HepG2 (cell line): ENCODE results near the gene TIMM17B. TPM values are rescaled to one million over a fixed set of nuclear protein-coding genes. Genes with fewer than 3 reads are reported as not detected.
A peak's percentile ranks its signal among the peaks of the same experiment; 100 is the strongest.

Experiments
- ATAC-seq: fragments of 200-7000 bp; cut with Tn5 transposase; 3 replicates; pipeline ENCODE4 v1.9.1; 2020; ENCODE audit warnings: mild to moderate bottlenecking, moderate library complexity
- Bru-seq: library from RNA; stranded (reverse); fragments of 400-500 nt; gene quantifications from one replicate; lab custom pipeline; 2021; lab: Mats Ljungman, UMichigan
- BruChase-seq, 2 experiments: library from RNA; stranded (reverse); fragments of 400-500 nt; gene quantifications; one replicate each; lab custom pipeline; 2021; lab: Mats Ljungman, UMichigan
- BruUV-seq: library from RNA; stranded (reverse); fragments of 400-500 nt; replicated peaks from 2 replicates; lab custom pipeline; 2021; lab: Mats Ljungman, UMichigan
- CTCF ChIA-PET: fragments of 300-600 bp; formaldehyde crosslinking; extraction: SDS; loops from one replicate; lab custom pipeline; 2021; ENCODE audit warnings: low total read pairs, inconsistent platforms, low intra/inter-chr PET ratio; lab: Yijun Ruan, JAX
- POLR2A ChIA-PET: fragments of 350-600 bp; sonication (Branson Sonifier 250); formaldehyde crosslinking; loops from one replicate; lab custom pipeline; 2020; ENCODE audit warnings: antibody characterized with exemption, inconsistent platforms; lab: Yijun Ruan, JAX
- DNase-seq: peaks from one replicate; pipeline ENCODE4 v3.0.0-alpha.2; 2015; ENCODE audit warnings: low spot score
- FAIRE-seq: peaks from 3 replicates; lab custom pipeline; 2011; peaks lifted over from hg19 to GRCh38; lab: Jason Lieb, UNC
- H2AFZ ChIP-seq: one replicate; pipeline ENCODE4 v1.6.1; 2011; ENCODE audit warnings: low read length, inconsistent platforms
- H3K27ac ChIP-seq: fragments of 300-600 bp; 3 replicates; pipeline ENCODE4 v1.8.0; 2011; ENCODE audit warnings: mixed run types, mild to moderate bottlenecking, mixed read lengths, low read length, inconsistent platforms; ENCODE audit not compliant: insufficient read depth; ENCODE audit errors: extremely low read length
- H3K27me3 ChIP-seq, 2 experiments: fragments of 200-600 bp in 1 of 2; 2 replicates in 1 of 2; 3 replicates in 1 of 2; pipeline versions ENCODE4 v1.6.0 to v1.8.0; 2011; ENCODE audit warnings: low read length in 2 of 2, mild to moderate bottlenecking in 2 of 2, moderate library complexity in 2 of 2, inconsistent platforms in 1 of 2; ENCODE audit not compliant: insufficient read depth in 2 of 2, control insufficient read depth in 1 of 2
- H3K36me3 ChIP-seq, 2 experiments: fragments of 200-600 bp in 1 of 2; replicated peaks in 1 of 2; 2 replicates in 1 of 2; 3 replicates in 1 of 2; pipeline versions ENCODE4 v1.5.1 to v1.8.0; 2011; ENCODE audit warnings: low read length in 2 of 2, inconsistent platforms in 1 of 2; ENCODE audit not compliant: insufficient read depth in 2 of 2, control insufficient read depth in 1 of 2
- H3K4me1 ChIP-seq: 2 replicates; pipeline ENCODE4 v1.5.1; 2012; ENCODE audit warnings: low read length, inconsistent platforms; ENCODE audit not compliant: insufficient read depth
- H3K4me2 ChIP-seq: 2 replicates; pipeline ENCODE4 v1.6.0; 2011; ENCODE audit warnings: low read depth, low read length, inconsistent platforms
- H3K4me3 ChIP-seq, 3 experiments: fragments of 200-600 bp in 1 of 3; sonication (generic), shearing (Covaris generic) in 1 of 3; replicated peaks in 1 of 3; 2 replicates each; pipeline ENCODE4 v1.5.1; 2011 to 2016; ENCODE audit warnings: low read length in 3 of 3, inconsistent platforms in 2 of 3, low read depth in 2 of 3, mild to moderate bottlenecking in 2 of 3, control low read depth in 1 of 3, mixed read lengths in 1 of 3; ENCODE audit not compliant: insufficient read depth in 1 of 3
- H3K79me2 ChIP-seq: one replicate; pipeline ENCODE4 v1.6.1; 2011; ENCODE audit warnings: low read length, inconsistent platforms; ENCODE audit not compliant: insufficient read depth
- H3K9ac ChIP-seq: 2 replicates; pipeline ENCODE4 v1.6.0; 2011; ENCODE audit warnings: mild to moderate bottlenecking, low read depth, low read length, inconsistent platforms; ENCODE audit not compliant: insufficient read depth
- H3K9me3 ChIP-seq: 2 replicates; pipeline ENCODE4 v1.5.1; 2012; ENCODE audit warnings: mild to moderate bottlenecking, low read length
- H4K20me1 ChIP-seq: 2 replicates; pipeline ENCODE4 v1.6.0; 2011; ENCODE audit warnings: inconsistent platforms, mild to moderate bottlenecking, low read length, moderate library complexity; ENCODE audit not compliant: insufficient read depth
- SMC3 ChIP-seq: IDR thresholded peaks from 2 replicates; pipeline ENCODE4 v1.6.1; 2011; ENCODE audit warnings: low read length, improper control_type of control experiment
- WGBS: methylation state at CpG from one replicate; pipeline ENCODE4 v1.1.6; 2017; ENCODE audit warnings: low lambda C conversion rate; 5-methylcytosine and 5-hydroxymethylcytosine counted together
- in situ Hi-C: cut with HindIII; loops from 2 replicates; pipeline ENCODE4 v1.10.0; 2017; ENCODE audit warnings: low pct_unique_long_range_greater_than_20kb; ENCODE audit not compliant: extremely low pct_ligation_motif_present
- intact Hi-C: fragments of 100-400 bp; cut with micrococcal nuclease; formaldehyde crosslinking; loops from one replicate; pipeline ENCODE4 v1.10.0; 2022; ENCODE audit not compliant: unreplicated experiment
- long read RNA-seq, 2 experiments: library from RNA in 1 of 2; library from polyadenylated mRNA in 1 of 2; stranded (forward) in 1 of 2; unstranded in 1 of 2; transcript quantifications; one replicate each; pipeline ENCODE4 v2.0.0, GENCODE V29; 2019 to 2022
- polyA minus RNA-seq, 3 experiments: library from RNA; depleted of rRNA, polyadenylated mRNA; stranded (reverse); fragments of >200 nt; gene quantifications; 2 replicates each; pipeline ENCODE4 v1.2.3, GENCODE V29; 2011; ENCODE audit warnings: low replicate concordance in 1 of 3
- polyA plus RNA-seq, 8 experiments: library from polyadenylated mRNA; depleted of rRNA in 3 of 8; stranded (reverse) in 7 of 8; unstranded in 1 of 8; fragments of >200 nt; fragmentation: Illumina TruSeq in 4 of 8; extraction: Trizol in 4 of 8; gene quantifications; 2 replicates each; pipeline versions ENCODE4 v1.2.1 to v1.2.3, GENCODE V29; 2011 to 2016; ENCODE audit warnings: low read depth in 4 of 8, missing spikeins in 1 of 8, mixed read lengths in 1 of 8; ENCODE audit not compliant: insufficient read depth in 1 of 8
- total RNA-seq, 5 experiments: library from RNA; depleted of rRNA; stranded (reverse); fragments of >200 nt; fragmentation: Illumina TruSeq; extraction: Trizol; gene quantifications; 2 replicates each; pipeline ENCODE4 v1.2.3, GENCODE V29; 2016; ENCODE audit warnings: low read depth in 1 of 5
- TF ChIP-seq, protein P1 (sequence below): sonication (generic); formaldehyde crosslinking; IDR thresholded peaks from 2 replicates; pipeline ENCODE4 v1.5.0; 2020; ENCODE audit warnings: mild to moderate bottlenecking, low read depth, missing genetic modification reagents, borderline replicate concordance
- TF ChIP-seq, protein P2 (sequence below): IDR thresholded peaks from 2 replicates; pipeline ENCODE4 v1.6.1; 2016; ENCODE audit warnings: low read depth, missing genetic modification reagents, missing compliant biosample characterization
- TF ChIP-seq, protein P3 (sequence below): sonication (generic); formaldehyde crosslinking; IDR thresholded peaks from 2 replicates; pipeline ENCODE4 v1.4.0; 2020; ENCODE audit warnings: mild to moderate bottlenecking, missing genetic modification reagents

The TIMM17B gene
- total RNA-seq (2016; rRNA removed; fragmentation: Illumina TruSeq; extraction: Trizol) (53.4 and 56.0 TPM in 2 replicates), polyA plus RNA-seq (2011; rRNA removed) (69.1 and 72.5 TPM in 2 replicates), polyA minus RNA-seq (2011; rRNA and poly(A)+ RNA removed; ENCODE audit: low replicate concordance) (67.5 and 136 TPM in 2 replicates), Bru-seq, nascent RNA (percentile 66 among the genes with signal in this experiment), BruChase-seq, experiment 1, labeled RNA remaining after a 6-hour chase (percentile 75 among the genes with signal in this experiment), BruChase-seq, experiment 2, labeled RNA remaining after a 2-hour chase (percentile 66 among the genes with signal in this experiment)
- total RNA-seq (2016; cell fraction: cytosol; rRNA removed; fragmentation: Illumina TruSeq; extraction: Trizol; ENCODE audit: low read depth) = 16.1 and 16.6 TPM in 2 replicates
- 59.1 and 59.6 TPM in 2 replicates for total RNA-seq (2016; cell fraction: insoluble cytoplasmic fraction; rRNA removed; fragmentation: Illumina TruSeq; extraction: Trizol)
- 21.0 and 25.1 TPM in 2 replicates for total RNA-seq (2016; cell fraction: membrane; rRNA removed; fragmentation: Illumina TruSeq; extraction: Trizol)
- 35.5 and 35.9 TPM in 2 replicates for total RNA-seq (2016; cell fraction: nucleus; rRNA removed; fragmentation: Illumina TruSeq; extraction: Trizol)
- 74.6 and 124 TPM in 2 replicates for polyA plus RNA-seq (2011; cell fraction: cytosol; rRNA removed)
- polyA plus RNA-seq (2011; cell fraction: nucleus; rRNA removed) = 52.8 and 64.5 TPM in 2 replicates
- 50.1 and 56.0 TPM in 2 replicates for polyA plus RNA-seq (2012)
- polyA plus RNA-seq (2016; cell fraction: cytosol; fragmentation: Illumina TruSeq; extraction: Trizol; ENCODE audit: low read depth) = 18.8 and 21.5 TPM in 2 replicates
- 63.6 and 70.0 TPM in 2 replicates for polyA plus RNA-seq (2016; cell fraction: insoluble cytoplasmic fraction; fragmentation: Illumina TruSeq; extraction: Trizol; ENCODE audit: low read depth)
- polyA plus RNA-seq (2016; cell fraction: membrane; fragmentation: Illumina TruSeq; extraction: Trizol; ENCODE audit: low read depth) = 22.7 and 26.6 TPM in 2 replicates
- polyA plus RNA-seq (2016; cell fraction: nucleus; fragmentation: Illumina TruSeq; extraction: Trizol; ENCODE audit: insufficient read depth, low read depth) = 67.0 and 69.3 TPM in 2 replicates
- 20.0 and 25.0 TPM in 2 replicates for polyA minus RNA-seq (2011; cell fraction: cytosol; rRNA and poly(A)+ RNA removed)
- polyA minus RNA-seq (2011; cell fraction: nucleus; rRNA and poly(A)+ RNA removed) = 11.8 and 14.9 TPM in 2 replicates
- long read RNA-seq, experiment 1, transcript TIMM17B-204 (7 exons, 964 nt) = major isoform, 9 of 143 reads
- long read RNA-seq, experiment 1, partial matches to known transcripts = 129 of 143 reads
- long read RNA-seq, experiment 1, other reads (novel, unspliced or antisense) = 5 of 143 reads
- long read RNA-seq, experiment 2, transcript TIMM17B-204 (7 exons, 964 nt) = major isoform, 11 of 150 reads
- long read RNA-seq, experiment 2, partial matches to known transcripts = 124 of 150 reads
- long read RNA-seq, experiment 2, other reads (novel, unspliced or antisense) = 14 of 150 reads

DNA sequence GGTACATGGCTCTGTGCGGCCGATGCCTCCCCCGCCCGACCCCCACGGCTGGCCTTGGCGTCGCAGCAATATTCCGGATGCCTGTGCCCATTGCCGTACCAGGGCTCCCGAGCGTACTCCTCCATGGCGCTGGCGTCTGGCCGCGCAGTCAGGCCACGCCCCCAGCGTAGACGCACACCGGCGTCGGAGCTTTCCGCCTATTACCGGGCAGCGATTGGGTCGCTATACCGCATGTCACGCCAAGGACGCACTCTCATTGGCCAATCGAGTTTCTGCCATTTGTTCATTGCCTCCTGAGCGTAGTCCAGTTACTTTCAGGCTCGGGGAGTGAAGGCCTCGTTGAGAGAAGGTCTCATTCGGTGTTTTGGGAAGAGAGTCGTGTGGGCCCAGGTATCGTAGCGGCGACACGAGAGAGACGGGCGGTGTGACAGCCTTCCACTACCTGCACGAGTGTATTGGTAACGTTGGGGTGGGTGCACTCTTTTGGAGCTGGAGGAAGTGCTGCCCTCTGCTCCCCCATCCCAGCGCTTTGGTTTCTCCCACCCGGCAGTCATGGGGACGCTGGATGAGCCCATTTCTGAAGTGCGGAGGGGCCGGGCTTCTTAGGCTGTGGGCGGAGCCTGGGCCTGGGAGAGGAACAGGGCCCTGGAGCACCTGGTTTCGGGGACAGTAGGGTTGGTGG, at the start of gene TIMM17B, which contains the start of gene PQBP1:
Gene TIMM17B (minus strand): TSS at position 144 of the 682 bp plus-strand sequence. CDS start 19 bp downstream, at position 125.
Gene PQBP1 (plus strand): TSS at position 306 of the 682 bp plus-strand sequence. CDS start 580 bp downstream, outside the sequence.
- Histone ChIP-seq H3K9ac (peak within 1 kb of the TSS; percentile 94), H4K20me1 (no peaks in the 10 kb centered on the region; the same call in 1 of the 2 replicates), H2AFZ (no peak within 1 kb of the TSS), H3K4me3 (peak within 1 kb of the TSS; percentile 72 to 80 (median 75); a peak in 5 of 6 replicates), H3K9me3 (no peaks in the 10 kb centered on the region), H3K27ac (peak within 1 kb of the TSS; percentile 93), H3K36me3 (peaks cover 7 to 12% of the 10 kb centered on the region in 2 experiments; a peak in 4 of 5 replicates), H3K4me2 (peak within 1 kb of the TSS; percentile 85), H3K27me3 (no peaks in the 10 kb centered on the region), H3K4me1 (peaks cover 30% of the 10 kb centered on the region), H3K79me2 (peaks cover 29% of the 10 kb centered on the region)
- intact Hi-C loops (loop anchor here (2.0 kb wide), 1 partner anchor 19 kb away; no protein-coding TSS in a partner anchor), in situ Hi-C loops (no loop called here)
- peak; percentile 99 for FAIRE-seq
- peak; percentile 94 for ATAC-seq
- CTCF ChIA-PET = interaction anchor here (1.4 kb wide), 1 partner anchor 19 kb away, joined by 3 read pairs; no protein-coding TSS in a partner anchor
- peak; percentile 93 for DNase-seq
- BruUV-seq = no TSS peak
- WGBS = 10% methylated on average over 2 of the region's 49 CpGs
- POLR2A ChIA-PET = interaction anchor here (0.7 to 3.1 kb wide), 16 partner anchors 10 to 293 kb away, joined by 3 to 42 read pairs (median 4); partner anchors contain the start of genes GRIPAP1, HDAC6, PCSK1N and PIM2
- TF ChIP-seq, protein P1, sequence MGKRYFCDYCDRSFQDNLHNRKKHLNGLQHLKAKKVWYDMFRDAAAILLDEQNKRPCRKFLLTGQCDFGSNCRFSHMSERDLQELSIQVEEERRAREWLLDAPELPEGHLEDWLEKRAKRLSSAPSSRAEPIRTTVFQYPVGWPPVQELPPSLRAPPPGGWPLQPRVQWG (CRISPR knock-in tag) = no peak
- TF ChIP-seq, protein P2, sequence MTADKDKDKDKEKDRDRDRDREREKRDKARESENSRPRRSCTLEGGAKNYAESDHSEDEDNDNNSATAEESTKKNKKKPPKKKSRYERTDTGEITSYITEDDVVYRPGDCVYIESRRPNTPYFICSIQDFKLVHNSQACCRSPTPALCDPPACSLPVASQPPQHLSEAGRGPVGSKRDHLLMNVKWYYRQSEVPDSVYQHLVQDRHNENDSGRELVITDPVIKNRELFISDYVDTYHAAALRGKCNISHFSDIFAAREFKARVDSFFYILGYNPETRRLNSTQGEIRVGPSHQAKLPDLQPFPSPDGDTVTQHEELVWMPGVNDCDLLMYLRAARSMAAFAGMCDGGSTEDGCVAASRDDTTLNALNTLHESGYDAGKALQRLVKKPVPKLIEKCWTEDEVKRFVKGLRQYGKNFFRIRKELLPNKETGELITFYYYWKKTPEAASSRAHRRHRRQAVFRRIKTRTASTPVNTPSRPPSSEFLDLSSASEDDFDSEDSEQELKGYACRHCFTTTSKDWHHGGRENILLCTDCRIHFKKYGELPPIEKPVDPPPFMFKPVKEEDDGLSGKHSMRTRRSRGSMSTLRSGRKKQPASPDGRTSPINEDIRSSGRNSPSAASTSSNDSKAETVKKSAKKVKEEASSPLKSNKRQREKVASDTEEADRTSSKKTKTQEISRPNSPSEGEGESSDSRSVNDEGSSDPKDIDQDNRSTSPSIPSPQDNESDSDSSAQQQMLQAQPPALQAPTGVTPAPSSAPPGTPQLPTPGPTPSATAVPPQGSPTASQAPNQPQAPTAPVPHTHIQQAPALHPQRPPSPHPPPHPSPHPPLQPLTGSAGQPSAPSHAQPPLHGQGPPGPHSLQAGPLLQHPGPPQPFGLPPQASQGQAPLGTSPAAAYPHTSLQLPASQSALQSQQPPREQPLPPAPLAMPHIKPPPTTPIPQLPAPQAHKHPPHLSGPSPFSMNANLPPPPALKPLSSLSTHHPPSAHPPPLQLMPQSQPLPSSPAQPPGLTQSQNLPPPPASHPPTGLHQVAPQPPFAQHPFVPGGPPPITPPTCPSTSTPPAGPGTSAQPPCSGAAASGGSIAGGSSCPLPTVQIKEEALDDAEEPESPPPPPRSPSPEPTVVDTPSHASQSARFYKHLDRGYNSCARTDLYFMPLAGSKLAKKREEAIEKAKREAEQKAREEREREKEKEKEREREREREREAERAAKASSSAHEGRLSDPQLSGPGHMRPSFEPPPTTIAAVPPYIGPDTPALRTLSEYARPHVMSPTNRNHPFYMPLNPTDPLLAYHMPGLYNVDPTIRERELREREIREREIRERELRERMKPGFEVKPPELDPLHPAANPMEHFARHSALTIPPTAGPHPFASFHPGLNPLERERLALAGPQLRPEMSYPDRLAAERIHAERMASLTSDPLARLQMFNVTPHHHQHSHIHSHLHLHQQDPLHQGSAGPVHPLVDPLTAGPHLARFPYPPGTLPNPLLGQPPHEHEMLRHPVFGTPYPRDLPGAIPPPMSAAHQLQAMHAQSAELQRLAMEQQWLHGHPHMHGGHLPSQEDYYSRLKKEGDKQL (CRISPR knock-in tag) = no peak
- TF ChIP-seq SMC3 = no peak
- TF ChIP-seq, protein P3, sequence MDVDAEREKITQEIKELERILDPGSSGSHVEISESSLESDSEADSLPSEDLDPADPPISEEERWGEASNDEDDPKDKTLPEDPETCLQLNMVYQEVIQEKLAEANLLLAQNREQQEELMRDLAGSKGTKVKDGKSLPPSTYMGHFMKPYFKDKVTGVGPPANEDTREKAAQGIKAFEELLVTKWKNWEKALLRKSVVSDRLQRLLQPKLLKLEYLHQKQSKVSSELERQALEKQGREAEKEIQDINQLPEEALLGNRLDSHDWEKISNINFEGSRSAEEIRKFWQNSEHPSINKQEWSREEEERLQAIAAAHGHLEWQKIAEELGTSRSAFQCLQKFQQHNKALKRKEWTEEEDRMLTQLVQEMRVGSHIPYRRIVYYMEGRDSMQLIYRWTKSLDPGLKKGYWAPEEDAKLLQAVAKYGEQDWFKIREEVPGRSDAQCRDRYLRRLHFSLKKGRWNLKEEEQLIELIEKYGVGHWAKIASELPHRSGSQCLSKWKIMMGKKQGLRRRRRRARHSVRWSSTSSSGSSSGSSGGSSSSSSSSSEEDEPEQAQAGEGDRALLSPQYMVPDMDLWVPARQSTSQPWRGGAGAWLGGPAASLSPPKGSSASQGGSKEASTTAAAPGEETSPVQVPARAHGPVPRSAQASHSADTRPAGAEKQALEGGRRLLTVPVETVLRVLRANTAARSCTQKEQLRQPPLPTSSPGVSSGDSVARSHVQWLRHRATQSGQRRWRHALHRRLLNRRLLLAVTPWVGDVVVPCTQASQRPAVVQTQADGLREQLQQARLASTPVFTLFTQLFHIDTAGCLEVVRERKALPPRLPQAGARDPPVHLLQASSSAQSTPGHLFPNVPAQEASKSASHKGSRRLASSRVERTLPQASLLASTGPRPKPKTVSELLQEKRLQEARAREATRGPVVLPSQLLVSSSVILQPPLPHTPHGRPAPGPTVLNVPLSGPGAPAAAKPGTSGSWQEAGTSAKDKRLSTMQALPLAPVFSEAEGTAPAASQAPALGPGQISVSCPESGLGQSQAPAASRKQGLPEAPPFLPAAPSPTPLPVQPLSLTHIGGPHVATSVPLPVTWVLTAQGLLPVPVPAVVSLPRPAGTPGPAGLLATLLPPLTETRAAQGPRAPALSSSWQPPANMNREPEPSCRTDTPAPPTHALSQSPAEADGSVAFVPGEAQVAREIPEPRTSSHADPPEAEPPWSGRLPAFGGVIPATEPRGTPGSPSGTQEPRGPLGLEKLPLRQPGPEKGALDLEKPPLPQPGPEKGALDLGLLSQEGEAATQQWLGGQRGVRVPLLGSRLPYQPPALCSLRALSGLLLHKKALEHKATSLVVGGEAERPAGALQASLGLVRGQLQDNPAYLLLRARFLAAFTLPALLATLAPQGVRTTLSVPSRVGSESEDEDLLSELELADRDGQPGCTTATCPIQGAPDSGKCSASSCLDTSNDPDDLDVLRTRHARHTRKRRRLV = no peak
